Hematopoietic multipotent progenitor cell treated with erythropoietin and hydrocortisone succinate and interleukin-3 and kit ligand, for 17 days (in vitro differentiated cells): Measurements from ENCODE around the gene ZRANB1.
A peak's percentile ranks its signal among the peaks of the same experiment; 100 is the strongest.

ENCODE experiments used
- DNase-seq: peaks from one replicate; pipeline ENCODE4 v3.0.0-alpha.2; 2015; ENCODE audit warnings: low spot score

Gene ZRANB1

GRCh38 chr10:124921261-124921660, 20.7 kb upstream of the ZRANB1 start:
- DNase-seq = peak; percentile 33

GRCh38 chr10:124923684-124924083, 18.2 kb upstream of the ZRANB1 start:
- DNase-seq = no peak

GRCh38 chr10:124926548-124926947, 15.4 kb upstream of the ZRANB1 start:
- DNase-seq = no peak

- no peak for DNase-seq
These were observed 13.8 kb upstream of the ZRANB1 start for GRCh38 chr10:124928087-124928486.

- DNase-seq = no peak
These were observed 13.4 kb upstream of the ZRANB1 start for GRCh38 chr10:124928545-124928944.

- DNase-seq = no peak
These were observed 6.0 kb upstream of the ZRANB1 start for GRCh38 chr10:124935946-124936345.

GRCh38 chr10:124936813-124937212, 5.1 kb upstream of the ZRANB1 start:
- DNase-seq = no peak

- no peak for DNase-seq
These were observed 2.6 kb upstream of the ZRANB1 start for GRCh38 chr10:124939290-124939689.

GRCh38 chr10:124942317-124943169, 620 bp downstream of the ZRANB1 start:
- no peak for DNase-seq

GRCh38 chr10:124943301-124944092, 1.6 kb downstream of the ZRANB1 start:
- DNase-seq = no peak

GRCh38 chr10:124944982-124945381, 3.1 kb downstream of the ZRANB1 start:
- DNase-seq = no peak

GRCh38 chr10:124946945-124947344, 5.0 kb downstream of the ZRANB1 start:
- no peak for DNase-seq

GRCh38 chr10:124949543-124949942, 7.6 kb downstream of the ZRANB1 start:
- no peak for DNase-seq

GRCh38 chr10:124952123-124952522, 10.2 kb downstream of the ZRANB1 start:
- no peak for DNase-seq

GRCh38 chr10:124953421-124953820, 11.5 kb downstream of the ZRANB1 start:
- DNase-seq = no peak

GRCh38 chr10:124955243-124955642, 13.3 kb downstream of the ZRANB1 start:
- DNase-seq = no peak

GRCh38 chr10:124955868-124956267, 13.9 kb downstream of the ZRANB1 start:
- no peak for DNase-seq

- no peak for DNase-seq
These were observed 14.8 kb downstream of the ZRANB1 start for GRCh38 chr10:124956764-124957163.

GRCh38 chr10:124957404-124957947, 15.6 kb downstream of the ZRANB1 start:
- no peak for DNase-seq

- DNase-seq = no peak
These were observed 17.6 kb downstream of the ZRANB1 start for GRCh38 chr10:124959564-124959963.

- DNase-seq = no peak
These were observed 19.3 kb downstream of the ZRANB1 start for GRCh38 chr10:124961248-124961570.

- DNase-seq = no peak
These were observed 20.5 kb downstream of the ZRANB1 start for GRCh38 chr10:124962421-124962820.
